Peyer's patch (tissue), 4 donors: ENCODE measurements around the gene VPS9D1.

Source experiments
- CTCF ChIP-seq, 6 experiments: fragments of 450-650 bp in 4 of 6; fragments of 200-600 bp in 2 of 6; sonication (generic) in 1 of 6; IDR thresholded peaks; one replicate each; pipeline ENCODE4 v1.5.1; 2017 to 2019; ENCODE audit warnings: antibody characterized with exemption in 6 of 6, mild to moderate bottlenecking in 3 of 6, moderate library complexity in 1 of 6
- POLR2A ChIP-seq, 2 donors: fragments of 450-650 bp; IDR thresholded peaks; one replicate each; pipeline ENCODE4 v1.5.1; 2017; ENCODE audit warnings: antibody characterized with exemption in 2 of 2, mild to moderate bottlenecking in 2 of 2, moderate library complexity in 2 of 2

GRCh38 chr16:89705006-89705405 lies 15.7 kb downstream of the VPS9D1 start:
- TF ChIP-seq CTCF (IDR thresholded peaks at IDR 0.05) (no peak), POLR2A (IDR thresholded peaks at IDR 0.05) (no peak)
